ENCODE data around the gene USP17L19.
"Not testable (repeated sequence)": the region's sequence is repeated elsewhere in the genome, so short reads cannot be mapped to it uniquely, and the experiment has no call there.

DNA sequence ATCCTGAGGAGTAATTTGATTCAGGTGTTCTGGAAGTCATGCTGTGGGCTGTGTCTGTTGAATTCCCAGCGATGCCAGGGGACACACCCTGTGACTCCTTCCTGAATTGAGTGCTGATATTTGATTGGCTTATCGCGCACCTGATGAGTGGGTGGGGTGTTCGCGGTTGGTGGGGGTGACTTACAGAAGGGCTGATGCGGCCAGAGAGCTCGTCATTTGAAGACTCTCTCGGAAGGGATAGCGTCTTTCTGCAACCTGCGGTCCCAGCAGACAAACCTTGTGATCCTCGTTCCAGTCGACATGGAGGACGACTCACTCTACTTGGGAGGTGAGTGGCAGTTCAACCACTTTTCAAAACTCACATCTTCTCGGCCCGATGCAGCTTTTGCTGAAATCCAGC, 19.1 kb upstream of the USP17L19 start, which contains the start of gene USP17L15:
- TF ChIP-seq CTCF (IDR thresholded peaks at IDR 0.05); ZFX (IDR thresholded peaks at IDR 0.05; ENCODE audit: borderline replicate concordance): not testable (repeated sequence)

All from 22Rv1 (cell line).